Fibroblast of upper back skin (primary cell): ENCODE measurements around the gene FMR1.
A peak's percentile ranks its signal among the peaks of the same experiment; 100 is the strongest.

Source experiments
- DNase-seq: peaks from one replicate; pipeline ENCODE4 v3.0.0-alpha.2; 2013

FMR1 gene

DNA sequence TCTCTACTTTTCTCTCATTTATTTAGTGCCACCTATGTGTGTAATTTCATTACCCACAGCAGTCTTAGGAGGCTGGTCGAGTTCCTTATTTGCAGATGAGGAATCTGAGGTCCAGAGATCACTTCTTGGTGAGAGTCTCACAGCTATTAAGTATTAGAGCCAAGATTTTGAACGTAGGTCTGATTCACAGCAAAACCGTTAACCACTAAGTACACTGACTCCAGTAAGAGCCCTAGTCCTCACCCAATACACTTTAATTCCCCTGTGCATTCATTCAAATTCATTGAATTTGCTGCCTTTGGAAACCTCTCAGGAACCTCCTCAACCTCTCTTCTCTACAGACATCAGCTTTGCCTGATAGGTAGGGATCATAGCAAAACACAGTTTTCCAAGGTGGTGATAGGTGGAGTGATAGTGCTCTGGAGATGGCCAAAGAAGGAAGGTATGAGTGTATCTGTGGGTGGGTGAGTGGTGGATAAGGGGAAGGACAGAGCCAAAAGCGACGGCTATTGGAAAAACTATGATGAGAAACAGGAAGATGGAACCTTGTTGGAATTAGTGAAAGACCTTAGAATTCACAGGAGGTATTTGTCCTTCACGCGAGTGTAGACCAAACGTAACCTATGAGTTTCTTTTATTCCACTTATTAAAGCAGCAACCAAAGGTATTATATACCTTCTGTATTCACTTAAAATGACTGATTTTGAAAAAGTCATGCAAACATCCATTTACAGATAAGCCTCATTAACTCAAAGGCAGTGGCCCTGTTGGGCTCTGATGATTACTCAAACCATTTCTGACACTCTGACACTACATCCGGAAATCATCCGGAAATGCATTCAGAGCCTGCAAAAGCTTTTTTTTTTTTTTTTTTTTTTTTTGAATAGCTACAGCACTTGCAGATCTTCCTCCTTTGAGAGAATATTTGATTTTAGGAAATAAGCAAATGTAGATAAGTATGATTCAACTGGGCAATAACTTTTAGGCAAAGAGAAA is 6.3 kb downstream of the FMR1 start:
- peak; percentile 16 for DNase-seq

DNA sequence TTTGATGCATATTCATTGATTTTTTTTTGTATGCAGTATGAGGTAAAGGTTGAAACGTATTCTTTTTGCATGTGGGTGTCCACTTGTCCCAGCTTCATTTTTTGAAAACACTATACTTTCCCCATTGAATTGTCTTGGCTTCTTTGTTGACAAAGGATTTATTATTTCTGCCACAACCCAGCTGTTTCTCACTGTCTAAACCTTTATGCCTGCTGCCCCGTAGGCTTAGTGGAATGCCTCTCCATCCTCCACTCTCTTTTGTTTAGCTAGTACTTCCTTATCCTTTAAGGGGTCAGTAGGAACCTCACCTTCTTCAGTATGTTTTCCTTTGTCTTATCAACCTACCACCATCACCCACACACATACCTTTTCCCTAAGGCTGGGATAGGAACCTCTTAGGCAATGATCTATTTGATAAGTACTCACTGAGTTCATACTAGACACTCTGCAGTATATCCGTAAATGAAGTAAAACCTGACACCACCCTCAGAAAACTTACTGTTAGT is 8.5 kb downstream of the FMR1 start:
- no peak for DNase-seq

DNA sequence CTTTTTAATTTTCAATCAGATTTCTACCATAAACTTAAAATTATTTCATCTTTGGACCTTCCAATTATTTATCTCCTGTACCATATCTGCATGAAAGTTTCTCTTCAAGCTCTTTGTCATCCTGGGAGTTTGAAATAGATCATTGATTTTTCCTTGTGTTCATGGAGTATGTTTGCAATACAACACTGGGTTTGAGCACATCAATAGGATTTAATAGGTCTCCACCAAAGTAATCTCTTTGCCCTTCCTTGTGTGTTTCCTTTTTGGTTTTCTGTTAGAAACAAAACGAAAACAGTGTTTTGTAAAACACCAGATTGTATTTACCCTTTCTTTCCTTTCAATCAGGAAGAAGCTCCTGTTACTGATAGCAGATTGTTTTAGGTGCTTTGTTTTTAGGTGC is 11.9 kb downstream of the FMR1 start:
- DNase-seq: no peak

DNA sequence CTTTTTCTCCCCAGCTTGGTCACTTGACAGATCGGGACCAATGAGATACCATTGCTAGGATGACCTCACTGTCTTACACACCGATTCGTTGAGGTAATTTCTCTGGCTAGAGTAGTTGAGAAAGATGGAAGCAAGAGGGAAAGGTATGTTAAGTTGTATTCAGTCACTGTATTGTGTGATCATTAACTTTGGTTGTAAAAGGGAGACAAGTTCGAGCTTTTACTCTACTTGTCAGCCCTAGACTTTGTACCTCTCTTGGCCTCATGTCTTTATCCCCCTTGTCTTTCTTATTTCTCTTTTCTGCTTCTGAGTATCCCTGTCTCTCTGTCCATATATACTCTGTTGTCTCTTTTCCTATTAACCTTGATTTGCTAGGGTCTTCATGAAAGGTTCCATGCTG is 15.5 kb downstream of the FMR1 start:
- DNase-seq: no peak

DNA sequence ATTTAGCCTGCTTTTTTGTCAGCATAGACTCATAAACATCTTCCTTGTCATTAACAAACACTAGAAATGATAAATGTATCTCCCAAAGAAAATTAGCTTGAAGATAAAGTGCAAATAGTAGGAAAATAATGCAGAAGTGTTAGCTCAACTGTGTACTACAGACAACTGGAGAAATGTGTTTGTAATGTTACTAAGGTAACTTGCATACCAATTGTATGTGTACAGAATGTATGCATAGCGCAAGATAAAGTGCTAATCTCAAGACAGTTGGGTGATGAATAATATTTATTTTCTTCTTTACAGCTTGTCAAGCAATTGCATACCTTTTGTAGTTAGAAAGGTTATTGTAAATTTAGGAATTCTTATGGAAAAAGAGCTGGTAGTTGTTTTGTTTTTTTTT is 22.1 kb downstream of the FMR1 start:
- no peak for DNase-seq

DNA sequence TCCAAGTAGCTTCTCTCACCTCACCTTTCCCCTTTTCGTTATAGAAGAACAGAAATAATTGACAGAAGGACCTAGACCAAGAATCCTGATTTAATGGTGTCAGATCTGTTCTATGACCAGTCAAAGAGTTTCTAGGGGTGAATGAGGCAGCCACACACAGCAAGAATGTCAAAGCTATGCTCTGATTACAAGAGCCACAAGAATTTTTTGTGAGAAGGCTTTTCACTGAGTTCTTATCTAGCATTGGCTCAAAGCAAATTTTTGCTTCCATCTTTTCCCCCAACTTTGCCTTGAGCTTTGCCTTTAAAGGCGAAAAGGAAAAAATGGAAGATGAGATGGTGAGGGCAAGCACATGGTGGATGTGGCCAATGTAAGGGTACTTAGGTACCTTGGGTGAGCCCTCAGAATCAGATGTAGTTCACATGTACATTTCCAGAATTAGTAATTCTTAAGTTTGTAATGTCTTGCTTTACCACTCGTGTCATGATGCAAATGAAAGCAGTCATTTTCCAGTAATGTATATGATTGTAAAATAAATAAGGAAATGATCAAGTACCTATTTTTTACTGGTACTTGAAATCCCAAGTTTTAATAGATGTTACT is 23.5 kb downstream of the FMR1 start:
- DNase-seq: no peak

DNA sequence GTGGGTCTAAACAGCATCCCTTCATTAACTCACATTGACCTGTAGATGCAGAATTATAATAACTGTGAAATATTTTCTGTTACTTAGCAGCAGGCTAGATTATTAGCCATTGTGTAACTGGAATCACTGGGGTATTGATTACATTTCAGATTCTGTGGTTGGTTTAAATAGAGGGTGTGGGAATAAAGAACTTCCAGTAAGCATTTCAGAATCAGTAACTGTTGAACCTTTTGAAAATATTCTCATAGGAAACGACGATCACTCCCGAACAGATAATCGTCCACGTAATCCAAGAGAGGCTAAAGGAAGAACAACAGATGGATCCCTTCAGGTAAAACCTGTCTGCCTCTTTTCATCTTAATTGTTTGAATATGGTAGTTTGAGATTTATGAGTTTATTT is 33.6 kb downstream of the FMR1 start:
- no peak for DNase-seq

DNA sequence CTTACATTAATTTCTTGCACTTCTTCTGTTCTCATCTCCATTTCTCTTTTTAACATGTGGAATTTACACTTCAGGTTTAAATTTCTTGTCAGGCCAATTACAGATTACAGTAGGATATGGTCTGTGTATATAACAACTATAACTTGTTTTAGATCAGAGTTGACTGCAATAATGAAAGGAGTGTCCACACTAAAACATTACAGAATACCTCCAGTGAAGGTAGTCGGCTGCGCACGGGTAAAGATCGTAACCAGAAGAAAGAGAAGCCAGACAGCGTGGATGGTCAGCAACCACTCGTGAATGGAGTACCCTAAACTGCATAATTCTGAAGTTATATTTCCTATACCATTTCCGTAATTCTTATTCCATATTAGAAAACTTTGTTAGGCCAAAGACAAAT is 36.8 kb downstream of the FMR1 start:
- no peak for DNase-seq

DNA sequence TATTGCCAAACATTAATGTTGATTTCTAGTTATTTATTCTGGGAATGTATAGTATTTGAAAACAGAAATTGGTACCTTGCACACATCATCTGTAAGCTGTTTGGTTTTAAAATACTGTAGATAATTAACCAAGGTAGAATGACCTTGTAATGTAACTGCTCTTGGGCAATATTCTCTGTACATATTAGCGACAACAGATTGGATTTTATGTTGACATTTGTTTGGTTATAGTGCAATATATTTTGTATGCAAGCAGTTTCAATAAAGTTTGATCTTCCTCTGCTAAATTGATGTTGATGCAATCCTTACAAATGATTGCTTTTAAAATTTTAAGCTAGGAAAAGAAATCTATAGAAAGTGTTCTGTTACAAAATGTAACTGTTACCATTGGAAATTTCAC is 38.6 kb downstream of the FMR1 start:
- DNase-seq: no peak

DNA sequence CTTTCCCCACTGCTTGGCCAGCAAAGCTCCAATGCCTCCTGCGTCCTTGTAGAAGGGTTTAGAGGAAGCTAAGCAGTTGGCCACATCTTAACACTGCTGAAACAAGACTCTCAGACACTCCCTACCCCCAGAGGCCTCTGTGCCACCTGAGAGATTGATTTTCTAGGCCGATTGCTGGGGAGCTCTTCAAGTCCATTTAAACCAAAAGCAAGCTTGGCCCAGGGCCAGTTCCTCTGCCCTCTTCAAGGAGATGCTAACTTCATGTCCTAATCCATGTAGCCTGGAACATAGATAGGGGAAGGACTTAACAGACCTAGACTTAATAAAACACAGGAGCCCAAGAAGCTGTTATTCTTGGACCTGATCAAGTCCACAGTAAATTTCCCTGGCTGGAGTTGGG is 42.3 kb downstream of the FMR1 start:
- no peak for DNase-seq

DNA sequence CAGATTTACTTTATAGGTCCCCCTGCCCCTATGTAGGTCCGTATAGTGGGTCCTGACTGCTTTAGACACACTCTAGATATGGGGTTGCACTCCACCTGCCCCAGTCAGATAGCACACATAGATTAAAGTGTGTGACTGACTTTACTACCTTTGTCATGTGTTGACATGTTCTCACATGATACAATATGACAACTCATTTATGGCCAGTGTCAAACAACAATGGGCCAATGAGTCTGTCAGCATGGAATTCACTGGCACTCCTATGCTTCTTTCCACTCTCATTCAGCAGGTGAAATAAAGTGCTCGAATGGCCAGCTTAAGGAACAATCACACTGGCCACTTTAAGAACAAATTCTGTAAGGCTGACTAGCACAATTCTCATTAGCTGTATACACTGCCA is 45.6 kb downstream of the FMR1 start:
- DNase-seq: no peak

DNA sequence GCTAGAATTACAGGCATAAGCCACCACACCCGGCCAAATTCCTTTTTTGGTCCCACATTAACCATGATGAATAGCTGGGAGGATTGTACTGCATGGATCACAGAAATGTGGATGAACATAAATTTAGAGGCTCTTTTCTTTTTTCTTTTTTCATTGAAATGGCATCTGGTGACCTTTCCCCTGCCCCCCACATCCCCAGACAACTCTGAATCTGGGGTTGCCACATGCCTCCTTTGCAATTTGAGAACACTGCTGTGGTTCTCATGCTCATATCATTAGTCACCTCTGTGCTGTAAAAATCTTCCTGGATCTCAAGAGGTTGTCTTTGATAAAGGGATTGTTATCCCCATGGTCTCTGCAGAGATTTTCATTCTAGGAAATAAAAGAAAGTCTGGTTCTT is 46.6 kb downstream of the FMR1 start:
- DNase-seq: peak; percentile 82

DNA sequence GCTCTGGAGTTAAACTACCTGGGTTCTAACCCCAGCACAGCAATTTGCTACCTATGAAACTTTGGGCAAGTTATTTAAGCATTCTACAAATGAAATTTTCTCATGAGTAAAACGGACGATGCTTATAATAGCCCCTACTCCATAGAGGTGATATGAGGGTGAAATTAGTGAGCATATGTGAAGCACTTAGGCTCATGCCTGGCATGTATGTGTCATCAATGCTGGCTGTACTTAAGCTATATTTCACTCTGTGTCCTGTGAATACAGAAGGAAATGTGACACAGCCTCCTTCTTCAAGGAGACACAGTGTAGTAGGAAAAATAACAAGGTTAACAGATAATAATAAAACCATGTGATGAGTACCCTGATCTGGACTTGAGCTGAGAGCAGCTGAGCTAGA is 49.0 kb downstream of the FMR1 start:
- no peak for DNase-seq

DNA sequence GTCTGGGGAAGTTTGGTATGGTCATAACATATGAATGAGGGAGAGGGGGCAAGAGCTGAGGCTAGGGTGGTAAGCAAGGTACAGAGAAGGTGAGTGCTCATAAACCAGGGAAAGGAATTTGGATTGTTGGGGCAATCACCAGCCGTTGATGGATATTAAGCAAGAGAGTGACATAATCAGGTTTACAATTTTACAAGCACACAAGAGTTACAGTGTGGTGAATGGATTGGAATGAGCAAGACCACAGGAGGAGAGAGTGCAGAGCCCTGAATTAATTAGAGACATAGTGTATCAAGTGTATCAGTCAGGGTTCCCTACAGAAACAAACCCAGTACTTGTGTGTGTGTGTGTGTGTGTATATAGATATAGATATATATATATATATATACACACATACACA is 50.8 kb downstream of the FMR1 start:
- peak; percentile 13 for DNase-seq

DNA sequence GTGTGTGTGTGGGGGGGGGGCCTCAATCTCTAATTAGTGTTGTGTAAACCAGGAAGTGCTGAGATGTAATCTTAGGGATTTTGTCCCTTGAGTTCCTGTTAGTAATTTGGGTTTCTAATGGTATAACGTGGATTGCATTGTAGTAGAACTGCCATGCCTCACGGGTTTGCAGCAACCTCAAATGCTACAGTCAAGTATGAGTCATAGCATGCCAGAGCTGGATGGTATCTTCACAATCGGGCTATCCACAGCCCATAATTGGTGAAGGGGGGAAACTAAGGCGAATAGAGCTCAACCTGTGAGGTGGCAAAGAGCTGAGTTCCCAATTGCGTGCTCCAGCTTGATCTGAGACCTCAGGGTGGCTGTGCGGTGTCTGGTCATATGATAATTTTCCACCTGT is 67.2 kb downstream of the FMR1 start:
- DNase-seq: no peak

DNA sequence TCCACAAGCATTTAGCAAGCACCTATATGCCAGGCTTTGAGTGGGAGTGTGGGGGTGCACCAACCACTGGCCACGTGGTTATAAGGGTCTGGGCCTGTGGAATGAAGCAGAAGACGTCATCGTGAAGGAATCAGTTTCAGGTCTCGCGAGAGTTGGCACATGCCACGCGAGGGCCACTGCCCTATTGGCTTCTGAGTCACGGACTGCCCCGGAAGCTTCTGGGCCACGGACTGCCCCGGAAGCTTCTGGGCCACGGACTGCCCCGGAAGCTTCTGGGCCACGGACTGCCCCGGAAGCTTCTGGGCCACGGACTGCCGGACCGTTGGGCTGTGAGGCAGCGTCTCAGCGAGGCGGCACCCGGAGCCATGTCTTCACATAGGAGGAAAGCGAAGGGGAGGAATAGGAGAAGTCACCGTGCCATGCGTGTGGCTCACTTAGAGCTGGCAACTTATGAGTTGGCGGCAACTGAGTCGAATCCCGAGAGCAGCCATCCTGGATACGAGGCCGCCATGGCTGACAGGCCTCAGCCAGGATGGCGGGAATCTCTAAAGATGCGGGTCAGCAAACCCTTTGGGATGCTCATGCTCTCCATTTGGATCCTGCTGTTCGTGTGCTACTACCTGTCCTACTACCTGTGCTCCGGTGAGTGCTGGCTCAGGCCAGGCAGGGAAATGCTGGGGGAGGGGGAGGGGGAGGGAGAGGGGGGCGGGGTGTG is 69.5 kb downstream of the FMR1 start, which contains the start of gene FMR1NB:
Gene FMR1NB, plus strand, starts transcription at position 300 of the 715 bp plus-strand sequence. Its CDS starts 66 bp downstream, at position 366.
- no peak for DNase-seq
